PC-3 (cell line): ENCODE data around the gene SPATA9. TPM values are rescaled to one million over a fixed set of nuclear protein-coding genes. Genes with fewer than 3 reads are reported as not detected.

ENCODE experiments used
- ATAC-seq: fragments of 200-7000 bp; cut with Tn5 transposase; 2 replicates; pipeline ENCODE4 v1.9.1; 2020; ENCODE audit warnings: mild to moderate bottlenecking, moderate library complexity
- BruUV-seq: library from RNA; stranded (reverse); fragments of 400-500 nt; replicated peaks from 2 replicates; lab custom pipeline; 2021; lab: Mats Ljungman, UMichigan
- CTCF ChIA-PET: fragments of 300-600 bp; sonication (Branson Sonifier 250); formaldehyde crosslinking; loops from one replicate; lab custom pipeline; 2022; ENCODE audit warnings: antibody characterized with exemption; lab: Charles Lee
- POLR2A ChIA-PET: fragments of 300-600 bp; sonication (Branson Sonifier 250); formaldehyde crosslinking; loops from one replicate; lab custom pipeline; 2022; ENCODE audit warnings: antibody characterized with exemption; ENCODE audit not compliant: unreplicated experiment; lab: Charles Lee
- DNase-seq: peaks from one replicate; pipeline ENCODE4 v3.0.0-alpha.2; 2015
- H2AFZ ChIP-seq: fragments of 300-600 bp; sonication (generic); 2 replicates; pipeline ENCODE4 v1.6.0; 2016; ENCODE audit warnings: antibody characterized with exemption, low read length
- H3F3A ChIP-seq: fragments of 300-600 bp; sonication (generic); one replicate; pipeline ENCODE4 v1.6.0; 2017; ENCODE audit warnings: antibody characterized with exemption, low read length, control low read depth, mild to moderate bottlenecking; ENCODE audit not compliant: unreplicated experiment
- H3K27ac ChIP-seq: fragments of 300-600 bp; sonication (generic); 2 replicates; pipeline ENCODE4 v1.5.1; 2016; ENCODE audit warnings: mild to moderate bottlenecking, low read length
- H3K27me3 ChIP-seq: fragments of 300-600 bp; sonication (generic); 2 replicates; pipeline ENCODE4 v1.6.1; 2016; ENCODE audit warnings: low read length, mixed read lengths
- H3K36me3 ChIP-seq: fragments of 300-600 bp; sonication (generic); 2 replicates; pipeline ENCODE4 v1.6.1; 2016; ENCODE audit warnings: low read depth, mixed run types, low read length, mixed read lengths
- H3K4me1 ChIP-seq: fragments of 300-600 bp; sonication (generic); 2 replicates; pipeline ENCODE4 v1.5.1; 2016; ENCODE audit warnings: low read length; ENCODE audit not compliant: insufficient read depth
- H3K4me2 ChIP-seq: fragments of 300-600 bp; sonication (generic); 2 replicates; pipeline ENCODE4 v1.6.0; 2016; ENCODE audit warnings: low read length
- H3K4me3 ChIP-seq: fragments of 300-600 bp; sonication (generic); 2 replicates; pipeline ENCODE4 v1.5.1; 2016; ENCODE audit warnings: mild to moderate bottlenecking, low read length, mixed read lengths
- H3K79me2 ChIP-seq: fragments of 300-600 bp; sonication (generic); 2 replicates; pipeline ENCODE4 v1.6.1; 2017; ENCODE audit warnings: low read length, mixed read lengths
- H3K9ac ChIP-seq: fragments of 300-600 bp; sonication (generic); 2 replicates; pipeline ENCODE4 v1.6.0; 2016; ENCODE audit warnings: mild to moderate bottlenecking, low read length
- H3K9me2 ChIP-seq: fragments of 300-600 bp; sonication (generic); replicated peaks from 2 replicates; pipeline ENCODE4 v1.6.1; 2016; ENCODE audit warnings: mixed run types, low read length, mixed read lengths
- H3K9me3 ChIP-seq: fragments of 300-600 bp; sonication (generic); 2 replicates; pipeline ENCODE4 v1.6.1; 2016; ENCODE audit warnings: low read length, mixed read lengths
- H4K20me1 ChIP-seq: fragments of 300-600 bp; sonication (generic); 2 replicates; pipeline ENCODE4 v1.6.1; 2016; ENCODE audit warnings: low read length, mixed read lengths
- CTCF ChIP-seq: fragments of 300-600 bp; sonication (generic); conservative IDR thresholded peaks from 2 replicates; pipeline ENCODE4 v1.5.1; 2017; ENCODE audit warnings: antibody characterized with exemption, low read depth, mild to moderate bottlenecking, low read length
- EZH2 ChIP-seq: fragments of 300-600 bp; sonication (generic); IDR thresholded peaks from one replicate; pipeline ENCODE4 v1.6.1; 2017; ENCODE audit warnings: antibody characterized with exemption, mild to moderate bottlenecking, low read length; ENCODE audit not compliant: unreplicated experiment
- EZH2phosphoT487 ChIP-seq: fragments of 300-600 bp; sonication (generic); IDR thresholded peaks from 2 replicates; pipeline ENCODE4 v1.6.1; 2018; ENCODE audit warnings: mild to moderate bottlenecking, antibody characterized with exemption, low read length, borderline replicate concordance
- intact Hi-C: fragments of 100-400 bp; cut with micrococcal nuclease; formaldehyde crosslinking; loops from 2 replicates; pipeline ENCODE4 v1.9.0; 2023
- total RNA-seq: library from RNA; depleted of rRNA; stranded (reverse); fragments of >200 nt; gene quantifications from 2 replicates; pipeline ENCODE4 v1.2.3, GENCODE V29; 2014

SPATA9 gene
- total RNA-seq, 1 experiment from 2014 or later, result not detected

- no peaks in the 10 kb centered on the region for H3K4me1 ChIP-seq
- ATAC-seq (no peak), DNase-seq (no peak)
- H3K9me3 ChIP-seq, result no peaks in the 10 kb centered on the region
- ChIA-PET POLR2A (no interaction called here), CTCF (no interaction called here)
- no peak overlapping the region for H3K9ac ChIP-seq
- no TSS peak for BruUV-seq
- intact Hi-C loops, result no loop called here
- no peaks in the 10 kb centered on the region for H3K79me2 ChIP-seq
- H3K4me2 ChIP-seq, result no peak overlapping the region
- H4K20me1 ChIP-seq, result no peaks in the 10 kb centered on the region
- H3F3A ChIP-seq, result no peaks in the 10 kb centered on the region
- no peak overlapping the region for H2AFZ ChIP-seq
- H3K9me2 ChIP-seq, result no peaks in the 10 kb centered on the region
- H3K36me3 ChIP-seq, result no peaks in the 10 kb centered on the region
- no peak overlapping the region for H3K4me3 ChIP-seq
- no peak overlapping the region for H3K27ac ChIP-seq
- no peak for TF ChIP-seq EZH2
- TF ChIP-seq EZH2phosphoT487, result no peak
- H3K27me3 ChIP-seq, result peaks cover 12% of the 10 kb centered on the region; the same call in 1 of the 2 replicates
These were observed 1.6 kb upstream of the SPATA9 start for GRCh38 chr5:95684361-95684760.

GRCh38 chr5:95673081-95673480 lies 9.7 kb downstream of the SPATA9 start:
- Histone ChIP-seq H3K79me2 (no peaks in the 10 kb centered on the region), H3K9me2 (no peaks in the 10 kb centered on the region), H3F3A (no peaks in the 10 kb centered on the region), H3K9me3 (no peaks in the 10 kb centered on the region), H3K27me3 (no peaks in the 10 kb centered on the region), H3K4me1 (no peaks in the 10 kb centered on the region; the same call in 1 of the 2 replicates), H3K4me2 (no peak overlapping the region), H3K9ac (no peak overlapping the region), H4K20me1 (no peaks in the 10 kb centered on the region), H3K4me3 (no peak overlapping the region), H2AFZ (no peak overlapping the region), H3K36me3 (no peaks in the 10 kb centered on the region), H3K27ac (no peak overlapping the region)
- no peak for TF ChIP-seq EZH2
- TF ChIP-seq EZH2phosphoT487, result no peak
- TF ChIP-seq CTCF, result no peak
- BruUV-seq, result no TSS peak
- POLR2A ChIA-PET, result interaction anchor here (0.6 kb wide), 1 partner anchor 27 kb away, joined by 3 read pairs; the partner anchor contains the start of gene RFESD
- CTCF ChIA-PET, result interaction anchor here (0.9 kb wide), 1 partner anchor 26 kb away, joined by 3 read pairs; the partner anchor contains the start of gene RFESD
- no peak for ATAC-seq
- intact Hi-C loops, result no loop called here
- DNase-seq, result no peak

- ChIA-PET CTCF (no interaction called here), POLR2A (interaction anchor here (0.6 kb wide), 1 partner anchor 26 kb away, joined by 3 read pairs; the partner anchor contains the start of gene RFESD)
- no TSS peak for BruUV-seq
- TF ChIP-seq EZH2phosphoT487 (no peak), CTCF (no peak), EZH2 (no peak)
- no peaks in the 10 kb centered on the region for H3K27me3 ChIP-seq
- H4K20me1 ChIP-seq, result no peaks in the 10 kb centered on the region
- H2AFZ ChIP-seq, result no peak overlapping the region
- no peak for ATAC-seq
- intact Hi-C loops, result no loop called here
- H3K4me2 ChIP-seq, result no peak overlapping the region
- no peak overlapping the region for H3K9ac ChIP-seq
- no peaks in the 10 kb centered on the region for H3K9me2 ChIP-seq
- no peak overlapping the region for H3K27ac ChIP-seq
- no peak for DNase-seq
- H3K4me3 ChIP-seq, result no peak overlapping the region
- no peaks in the 10 kb centered on the region for H3K79me2 ChIP-seq
- H3K9me3 ChIP-seq, result no peaks in the 10 kb centered on the region
- no peaks in the 10 kb centered on the region for H3K36me3 ChIP-seq
- no peaks in the 10 kb centered on the region for H3F3A ChIP-seq
- no peaks in the 10 kb centered on the region; the same call in 1 of the 2 replicates for H3K4me1 ChIP-seq
These were observed 10.2 kb downstream of the SPATA9 start for GRCh38 chr5:95672641-95673040.
